ENCODE measurements around the gene CPB2.
A peak's percentile ranks its signal among the peaks of the same experiment; 100 is the strongest.

CPB2 gene

DNA sequence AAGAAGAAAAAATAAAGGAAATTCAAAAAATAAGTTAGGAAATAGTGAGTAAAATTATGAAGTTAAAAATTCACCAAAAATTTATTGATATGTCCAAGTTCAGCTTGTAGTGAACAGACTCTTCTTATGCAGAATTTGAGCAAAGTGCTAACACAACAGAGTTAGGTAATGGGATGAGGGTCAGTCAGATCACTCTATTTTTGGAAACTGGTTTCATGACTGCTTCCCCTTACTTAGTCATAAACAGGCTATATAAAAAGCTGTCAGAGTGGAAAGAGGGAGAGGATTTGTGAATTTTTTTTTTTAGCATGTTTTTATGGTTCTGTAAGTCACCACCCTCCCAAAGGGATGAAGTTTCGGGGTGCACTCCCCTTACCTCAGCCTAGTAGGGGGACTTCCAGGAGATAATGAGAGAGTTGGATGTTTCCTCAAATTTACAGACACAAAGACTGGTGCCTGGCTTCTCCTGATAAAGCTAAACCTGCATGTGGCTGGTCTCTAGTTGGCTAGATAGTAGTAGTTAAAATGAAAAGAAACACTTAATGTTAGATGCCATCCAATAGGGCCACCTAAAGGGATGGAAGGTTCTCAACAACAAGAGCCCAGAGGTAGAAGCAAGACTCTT is 4.5 kb downstream of the CPB2 start:
- no peak overlapping the region for H3K4me3 ChIP-seq (ENCODE audit: low read depth, low read length)
- peak; percentile 23 for DNase-seq (ENCODE audit: low read depth)
- TF ChIP-seq, protein P1, sequence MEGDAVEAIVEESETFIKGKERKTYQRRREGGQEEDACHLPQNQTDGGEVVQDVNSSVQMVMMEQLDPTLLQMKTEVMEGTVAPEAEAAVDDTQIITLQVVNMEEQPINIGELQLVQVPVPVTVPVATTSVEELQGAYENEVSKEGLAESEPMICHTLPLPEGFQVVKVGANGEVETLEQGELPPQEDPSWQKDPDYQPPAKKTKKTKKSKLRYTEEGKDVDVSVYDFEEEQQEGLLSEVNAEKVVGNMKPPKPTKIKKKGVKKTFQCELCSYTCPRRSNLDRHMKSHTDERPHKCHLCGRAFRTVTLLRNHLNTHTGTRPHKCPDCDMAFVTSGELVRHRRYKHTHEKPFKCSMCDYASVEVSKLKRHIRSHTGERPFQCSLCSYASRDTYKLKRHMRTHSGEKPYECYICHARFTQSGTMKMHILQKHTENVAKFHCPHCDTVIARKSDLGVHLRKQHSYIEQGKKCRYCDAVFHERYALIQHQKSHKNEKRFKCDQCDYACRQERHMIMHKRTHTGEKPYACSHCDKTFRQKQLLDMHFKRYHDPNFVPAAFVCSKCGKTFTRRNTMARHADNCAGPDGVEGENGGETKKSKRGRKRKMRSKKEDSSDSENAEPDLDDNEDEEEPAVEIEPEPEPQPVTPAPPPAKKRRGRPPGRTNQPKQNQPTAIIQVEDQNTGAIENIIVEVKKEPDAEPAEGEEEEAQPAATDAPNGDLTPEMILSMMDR (conservative IDR thresholded peaks at IDR 0.05; ENCODE audit: low read depth, low read length) = no peak

DNA sequence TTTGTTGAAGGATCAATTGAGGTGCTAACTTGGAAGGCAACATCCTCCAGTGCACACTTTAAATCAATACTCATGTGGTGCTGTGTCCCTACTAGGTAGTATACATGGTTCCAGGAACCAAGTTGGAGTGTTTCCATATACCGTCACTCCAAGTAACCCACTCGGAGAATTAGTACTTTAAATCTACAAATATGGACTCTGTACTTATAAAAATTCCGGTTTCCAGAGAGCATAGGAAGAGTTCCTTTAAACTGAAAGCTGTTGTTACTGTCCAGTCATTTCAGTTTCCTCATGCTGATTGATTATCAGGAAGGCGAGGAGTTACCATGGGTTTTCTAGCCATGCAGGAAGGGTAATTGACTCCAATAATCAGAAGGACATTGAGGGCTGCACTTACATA is 7.2 kb downstream of the CPB2 start:
- DNase-seq (ENCODE audit: low read depth) = no peak
- TF ChIP-seq, protein P1 (conservative IDR thresholded peaks at IDR 0.05; ENCODE audit: low read depth, low read length) = no peak
- H3K4me3 ChIP-seq (ENCODE audit: low read depth, low read length) = no peak overlapping the region

DNA sequence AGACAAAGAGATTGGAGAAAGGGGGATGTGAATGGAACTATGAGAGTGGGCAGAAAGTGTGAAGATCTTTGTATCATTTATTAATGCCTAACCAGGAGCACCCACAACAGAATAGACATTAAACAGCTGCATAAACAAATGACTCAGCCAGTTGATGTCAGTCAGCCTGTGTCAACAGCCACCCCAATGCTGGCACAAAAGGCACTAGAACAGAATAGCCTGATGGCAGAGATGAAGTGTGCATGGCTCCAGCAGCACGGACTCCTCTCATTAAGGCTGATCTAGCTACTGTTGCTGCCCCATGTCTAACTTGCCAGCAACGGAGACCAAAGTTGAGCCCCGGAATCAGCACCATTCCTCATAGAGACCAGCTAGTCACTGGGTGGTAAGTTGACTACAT is 7.8 kb downstream of the CPB2 start:
- no peak overlapping the region for H3K4me3 ChIP-seq (ENCODE audit: low read depth, low read length)
- no peak for DNase-seq (ENCODE audit: low read depth)
- TF ChIP-seq, protein P1 (conservative IDR thresholded peaks at IDR 0.05; ENCODE audit: low read depth, low read length) = no peak

- TF ChIP-seq, protein P1 (conservative IDR thresholded peaks at IDR 0.05; ENCODE audit: low read depth, low read length) = no peak
- no peak for DNase-seq (ENCODE audit: low read depth)
- H3K4me3 ChIP-seq (ENCODE audit: low read depth, low read length) = no peak overlapping the region
Observed at GRCh38 chr13:46094478-46094877, 10.4 kb downstream of the CPB2 start.

DNA sequence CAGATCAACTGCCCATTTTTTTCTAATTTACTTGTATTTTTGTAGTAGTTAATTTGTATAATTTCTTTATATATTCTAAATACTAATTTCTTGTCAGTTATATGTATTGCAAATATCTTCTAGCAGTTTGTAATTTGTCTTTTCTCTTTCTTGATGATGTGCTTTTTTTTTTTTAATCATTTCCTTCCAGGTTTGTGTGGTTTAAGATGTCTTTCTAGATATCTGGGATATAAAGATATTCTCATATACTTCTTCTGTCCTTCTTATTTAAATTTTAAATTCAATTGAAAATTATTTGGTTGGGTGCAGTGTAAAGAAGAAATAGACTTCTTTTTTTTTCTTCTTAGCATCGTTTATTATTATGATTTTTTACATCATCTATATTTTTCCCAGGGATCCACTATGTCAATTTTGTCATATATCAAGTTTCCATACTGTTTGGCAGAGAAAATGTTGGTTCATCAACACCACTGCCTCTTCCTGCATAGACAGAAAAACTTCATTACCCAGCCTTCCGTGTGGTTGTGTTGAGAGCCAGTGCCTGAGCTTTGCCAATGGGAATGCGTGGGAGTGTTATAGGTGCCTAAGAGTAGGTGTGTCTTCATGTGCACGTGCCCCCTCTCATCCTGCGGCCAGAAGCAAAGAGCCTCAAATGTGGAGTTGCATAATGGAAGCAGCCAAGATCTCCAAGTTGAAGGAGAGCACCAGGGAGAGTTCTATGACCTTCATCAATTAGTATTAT is 15.8 kb downstream of the CPB2 start:
- TF ChIP-seq, protein P1 (conservative IDR thresholded peaks at IDR 0.05; ENCODE audit: low read depth, low read length) = no peak
- no peak for DNase-seq (ENCODE audit: low read depth)
- H3K4me3 ChIP-seq (ENCODE audit: low read depth, low read length) = no peak overlapping the region

DNA sequence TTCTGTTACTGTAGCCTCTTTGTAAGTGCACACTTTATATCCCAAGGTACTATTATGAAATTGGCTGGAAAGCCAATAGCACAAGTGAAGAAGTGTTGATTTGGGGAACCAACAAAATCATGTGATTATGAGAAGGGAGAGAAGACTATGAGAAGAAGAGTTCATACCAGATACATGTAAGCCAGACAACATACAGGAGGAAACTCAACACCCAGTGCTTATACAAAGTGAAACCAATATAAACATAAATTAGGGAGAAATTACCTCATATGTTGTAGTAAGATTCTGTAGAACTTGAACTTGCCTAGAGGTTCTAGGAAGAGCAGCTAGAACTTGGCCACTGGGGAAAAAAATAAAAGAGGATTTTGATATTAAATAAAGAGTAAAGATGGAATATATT is 17.4 kb downstream of the CPB2 start:
- TF ChIP-seq, protein P1 (conservative IDR thresholded peaks at IDR 0.05; ENCODE audit: low read depth, low read length) = no peak
- no peak overlapping the region for H3K4me3 ChIP-seq (ENCODE audit: low read depth, low read length)
- no peak for DNase-seq (ENCODE audit: low read depth)

- no peak for DNase-seq (ENCODE audit: low read depth)
- no peak overlapping the region for H3K4me3 ChIP-seq (ENCODE audit: low read depth, low read length)
- TF ChIP-seq, protein P1 (conservative IDR thresholded peaks at IDR 0.05; ENCODE audit: low read depth, low read length) = no peak
Observed at GRCh38 chr13:46086985-46087384, 17.8 kb downstream of the CPB2 start.

Measured in choroid plexus epithelial cell (primary cell).